HCT116 (cell line): ENCODE results near the gene DOCK2.

ENCODE experiments used
- ELF1 ChIP-seq: IDR thresholded peaks from 2 replicates; pipeline ENCODE4 v1.6.1; 2012; ENCODE audit warnings: low read depth, borderline replicate concordance
- EZH2 ChIP-seq: fragments of 200-600 bp; sonication (generic); IDR thresholded peaks from 2 replicates; pipeline ENCODE4 v1.6.1; 2017; ENCODE audit warnings: antibody characterized with exemption, mixed run types
- JUND ChIP-seq: IDR thresholded peaks from 2 replicates; pipeline ENCODE4 v1.6.1; 2012
- POLR2A ChIP-seq: IDR thresholded peaks from 2 replicates; pipeline ENCODE4 v1.7.0; 2011; ENCODE audit warnings: borderline replicate concordance; ENCODE audit not compliant: insufficient read depth, insufficient read length; ENCODE audit errors: extremely low read depth
- POLR2AphosphoS5 ChIP-seq: IDR thresholded peaks from 2 replicates; pipeline ENCODE4 v1.6.1; 2011; ENCODE audit warnings: mild to moderate bottlenecking, low read depth, low read length, moderate library complexity
- SIN3A ChIP-seq: IDR thresholded peaks from 2 replicates; pipeline ENCODE4 v1.6.1; 2012; ENCODE audit warnings: low read depth
- TCF7L2 ChIP-seq: IDR thresholded peaks from 2 replicates; pipeline ENCODE4 v1.7.0; 2011; ENCODE audit warnings: borderline replicate concordance, inconsistent platforms; ENCODE audit not compliant: insufficient read depth, insufficient read length; ENCODE audit errors: extremely low read depth
- YY1 ChIP-seq: IDR thresholded peaks from 2 replicates; pipeline ENCODE4 v1.6.1; 2011; ENCODE audit warnings: low read length, low read depth, moderate library complexity, mild to moderate bottlenecking; ENCODE audit not compliant: insufficient replicate concordance; ENCODE audit errors: extremely low read depth
- TF ChIP-seq, protein P1 (sequence below), 3 experiments: fragments of 200-600 bp in 1 of 3; sonication (generic) in 1 of 3; IDR thresholded peaks in 2 of 3; conservative IDR thresholded peaks in 1 of 3; 2 replicates each; pipeline ENCODE4 v1.5.1; 2012 to 2017; ENCODE audit warnings: low read depth in 2 of 3, low read length in 2 of 3, antibody characterized with exemption in 1 of 3, borderline replicate concordance in 1 of 3, control low read depth in 1 of 3, mild to moderate bottlenecking in 1 of 3, mixed read lengths in 1 of 3, mixed run types in 1 of 3, moderate library complexity in 1 of 3; ENCODE audit not compliant: insufficient read depth in 1 of 3
- TF ChIP-seq, protein P2 (sequence below): IDR thresholded peaks from 2 replicates; pipeline ENCODE4 v1.6.1; 2012

DNA sequence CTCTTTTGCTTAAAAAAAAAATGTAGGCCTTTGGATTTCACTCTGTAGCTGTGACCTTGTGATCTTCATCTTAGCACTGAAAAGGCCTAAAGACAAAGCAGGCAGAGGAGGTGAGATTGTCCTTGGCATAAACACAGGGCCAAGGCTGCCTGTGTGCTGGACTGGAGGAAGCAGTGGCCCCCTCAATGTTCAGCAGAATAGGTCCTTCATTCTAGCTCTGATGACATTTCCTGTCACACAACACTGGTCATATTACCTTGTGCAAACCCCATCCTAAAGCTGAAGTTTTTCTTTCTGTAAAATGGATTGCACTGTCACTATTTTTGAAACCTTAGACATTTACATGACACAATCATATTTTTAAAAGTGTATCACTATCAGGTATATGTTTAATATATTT lies 195.8 kb downstream of the DOCK2 start:
- TF ChIP-seq, protein P1, sequence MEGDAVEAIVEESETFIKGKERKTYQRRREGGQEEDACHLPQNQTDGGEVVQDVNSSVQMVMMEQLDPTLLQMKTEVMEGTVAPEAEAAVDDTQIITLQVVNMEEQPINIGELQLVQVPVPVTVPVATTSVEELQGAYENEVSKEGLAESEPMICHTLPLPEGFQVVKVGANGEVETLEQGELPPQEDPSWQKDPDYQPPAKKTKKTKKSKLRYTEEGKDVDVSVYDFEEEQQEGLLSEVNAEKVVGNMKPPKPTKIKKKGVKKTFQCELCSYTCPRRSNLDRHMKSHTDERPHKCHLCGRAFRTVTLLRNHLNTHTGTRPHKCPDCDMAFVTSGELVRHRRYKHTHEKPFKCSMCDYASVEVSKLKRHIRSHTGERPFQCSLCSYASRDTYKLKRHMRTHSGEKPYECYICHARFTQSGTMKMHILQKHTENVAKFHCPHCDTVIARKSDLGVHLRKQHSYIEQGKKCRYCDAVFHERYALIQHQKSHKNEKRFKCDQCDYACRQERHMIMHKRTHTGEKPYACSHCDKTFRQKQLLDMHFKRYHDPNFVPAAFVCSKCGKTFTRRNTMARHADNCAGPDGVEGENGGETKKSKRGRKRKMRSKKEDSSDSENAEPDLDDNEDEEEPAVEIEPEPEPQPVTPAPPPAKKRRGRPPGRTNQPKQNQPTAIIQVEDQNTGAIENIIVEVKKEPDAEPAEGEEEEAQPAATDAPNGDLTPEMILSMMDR (IDR thresholded peaks at IDR 0.05 in 2 of 3, conservative IDR thresholded peaks at IDR 0.05 in 1 of 3; ENCODE audit: borderline replicate concordance in 1 of 3, insufficient read depth in 1 of 3, low read depth in 2 of 3, low read length in 2 of 3) = no peak
- no peak for TF ChIP-seq POLR2A
- no peak for TF ChIP-seq EZH2
- TF ChIP-seq JUND = no peak
- TF ChIP-seq POLR2AphosphoS5 = no peak
- TF ChIP-seq SIN3A = no peak
- no peak for TF ChIP-seq ELF1
- TF ChIP-seq, protein P2, sequence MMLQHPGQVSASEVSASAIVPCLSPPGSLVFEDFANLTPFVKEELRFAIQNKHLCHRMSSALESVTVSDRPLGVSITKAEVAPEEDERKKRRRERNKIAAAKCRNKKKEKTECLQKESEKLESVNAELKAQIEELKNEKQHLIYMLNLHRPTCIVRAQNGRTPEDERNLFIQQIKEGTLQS = no peak
- TF ChIP-seq TCF7L2 = no peak
- no peak for TF ChIP-seq YY1
